A673 (cell line): ENCODE measurements around the gene TMEM45A.

ENCODE experiments used
- EZH2 ChIP-seq: fragments of 200-600 bp; sonication (generic); IDR thresholded peaks from 2 replicates; pipeline ENCODE4 v1.6.1; 2017; ENCODE audit warnings: borderline replicate concordance, low read depth, mild to moderate bottlenecking, mixed read lengths, antibody characterized with exemption, low read length; ENCODE audit not compliant: poor library complexity, severe bottlenecking
- TF ChIP-seq, protein P1 (sequence below): fragments of 300-800, 200-600 bp; sonication (generic); conservative IDR thresholded peaks from 2 replicates; pipeline ENCODE4 v1.5.1; 2017; ENCODE audit warnings: low read depth, mild to moderate bottlenecking, antibody characterized with exemption, low read length, moderate library complexity, mixed read lengths

GRCh38 chr3:100538339-100538706 lies 45.9 kb downstream of the TMEM45A start:
- TF ChIP-seq, protein P1, sequence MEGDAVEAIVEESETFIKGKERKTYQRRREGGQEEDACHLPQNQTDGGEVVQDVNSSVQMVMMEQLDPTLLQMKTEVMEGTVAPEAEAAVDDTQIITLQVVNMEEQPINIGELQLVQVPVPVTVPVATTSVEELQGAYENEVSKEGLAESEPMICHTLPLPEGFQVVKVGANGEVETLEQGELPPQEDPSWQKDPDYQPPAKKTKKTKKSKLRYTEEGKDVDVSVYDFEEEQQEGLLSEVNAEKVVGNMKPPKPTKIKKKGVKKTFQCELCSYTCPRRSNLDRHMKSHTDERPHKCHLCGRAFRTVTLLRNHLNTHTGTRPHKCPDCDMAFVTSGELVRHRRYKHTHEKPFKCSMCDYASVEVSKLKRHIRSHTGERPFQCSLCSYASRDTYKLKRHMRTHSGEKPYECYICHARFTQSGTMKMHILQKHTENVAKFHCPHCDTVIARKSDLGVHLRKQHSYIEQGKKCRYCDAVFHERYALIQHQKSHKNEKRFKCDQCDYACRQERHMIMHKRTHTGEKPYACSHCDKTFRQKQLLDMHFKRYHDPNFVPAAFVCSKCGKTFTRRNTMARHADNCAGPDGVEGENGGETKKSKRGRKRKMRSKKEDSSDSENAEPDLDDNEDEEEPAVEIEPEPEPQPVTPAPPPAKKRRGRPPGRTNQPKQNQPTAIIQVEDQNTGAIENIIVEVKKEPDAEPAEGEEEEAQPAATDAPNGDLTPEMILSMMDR: no peak
- no peak for TF ChIP-seq EZH2
